GM12878 (cell line): Measurements from ENCODE around the gene SLC25A51. TPM values are rescaled to one million over a fixed set of nuclear protein-coding genes. Genes with fewer than 3 reads are reported as not detected.

Experiments
- ATAC-seq: fragments of 200-7000 bp; cut with Tn5 transposase; 3 replicates; pipeline ENCODE4 v1.9.1; 2020; ENCODE audit warnings: mild to moderate bottlenecking, moderate library complexity
- BruUV-seq: library from RNA; stranded (reverse); fragments of 400-500 nt; replicated peaks from 2 replicates; lab custom pipeline; 2021; lab: Mats Ljungman, UMichigan
- CTCF ChIA-PET: fragments of 300-600 bp; sonication (Branson Sonifier 250); formaldehyde crosslinking; extraction: SDS; loops from one replicate; lab custom pipeline; 2021; ENCODE audit warnings: inconsistent platforms; lab: Yijun Ruan, JAX
- POLR2A ChIA-PET: fragments of 350-600 bp; formaldehyde crosslinking; extraction: SDS; loops from one replicate; lab custom pipeline; 2021; ENCODE audit warnings: inconsistent platforms; lab: Charles Lee
- RAD21 ChIA-PET: fragments of 300-600 bp; sonication (Branson Sonifier 250); formaldehyde crosslinking; loops from one replicate; lab custom pipeline; 2023; ENCODE audit warnings: antibody characterized with exemption; ENCODE audit not compliant: unreplicated experiment; lab: Charles Lee
- SMC1A ChIA-PET: fragments of 300-600 bp; sonication (Branson Sonifier 250); formaldehyde crosslinking; loops from one replicate; lab custom pipeline; 2023; ENCODE audit not compliant: unreplicated experiment, uncharacterized antibody; lab: Charles Lee
- DNase-seq: peaks from one replicate; pipeline ENCODE4 v3.0.0-alpha.2; 2011; ENCODE audit warnings: low read depth, low spot score
- FAIRE-seq: peaks from 3 replicates; lab custom pipeline; 2011; peaks lifted over from hg19 to GRCh38; lab: Jason Lieb, UNC
- H2AFZ ChIP-seq: 2 replicates; pipeline ENCODE4 v1.6.0; 2011; ENCODE audit warnings: low read depth, low read length, control low read depth; ENCODE audit not compliant: control insufficient read depth
- H3K27ac ChIP-seq: 2 replicates; pipeline ENCODE4 v1.5.1; 2011; ENCODE audit warnings: control low read depth; ENCODE audit not compliant: control insufficient read depth, insufficient read depth
- H3K27me3 ChIP-seq, 2 experiments: replicated peaks in 1 of 2; 2 replicates each; pipeline versions ENCODE4 v1.6.0 to v1.6.1; 2011; ENCODE audit warnings: low read length in 1 of 2; ENCODE audit not compliant: control insufficient read depth in 2 of 2, insufficient read depth in 2 of 2
- H3K36me3 ChIP-seq, 2 experiments: 2 replicates each; pipeline ENCODE4 v1.5.1; 2011; ENCODE audit warnings: low read length in 1 of 2; ENCODE audit not compliant: control insufficient read depth in 2 of 2, insufficient read depth in 2 of 2
- H3K4me1 ChIP-seq: 2 replicates; pipeline ENCODE4 v1.6.1; 2011; ENCODE audit warnings: mild to moderate bottlenecking, low read length, moderate library complexity, mixed read lengths; ENCODE audit not compliant: control insufficient read depth, insufficient read depth
- H3K4me2 ChIP-seq: 2 replicates; pipeline ENCODE4 v1.6.0; 2011; ENCODE audit warnings: control low read depth; ENCODE audit not compliant: control insufficient read depth, insufficient read depth
- H3K4me3 ChIP-seq: fragments of 200-600 bp; sonication (generic); 2 replicates; pipeline ENCODE4 v1.5.1; 2016
- H3K79me2 ChIP-seq: 2 replicates; pipeline ENCODE4 v1.6.0; 2011; ENCODE audit warnings: low read length; ENCODE audit not compliant: control insufficient read depth, insufficient read depth
- H3K9ac ChIP-seq: 2 replicates; pipeline ENCODE4 v1.8.0; 2011; ENCODE audit warnings: low read length, control low read depth, mixed read lengths; ENCODE audit not compliant: control insufficient read depth, insufficient read depth
- H3K9me3 ChIP-seq: replicated peaks from 3 replicates; pipeline ENCODE4 v1.5.1; 2011; ENCODE audit warnings: mild to moderate bottlenecking, low read length; ENCODE audit not compliant: control insufficient read depth, insufficient read depth
- H4K20me1 ChIP-seq: 2 replicates; pipeline ENCODE4 v1.6.0; 2011; ENCODE audit not compliant: control insufficient read depth, insufficient read depth
- HDAC6 ChIP-seq: fragments of 200-600 bp; sonication (generic); IDR thresholded peaks from one replicate; pipeline ENCODE4 v1.8.0; 2017; ENCODE audit warnings: antibody characterized with exemption; ENCODE audit not compliant: unreplicated experiment
- NR2C2 ChIP-seq: IDR thresholded peaks from 2 replicates; pipeline ENCODE4 v1.6.1; 2011; ENCODE audit warnings: borderline replicate concordance, low read depth; ENCODE audit not compliant: control insufficient read depth, insufficient read length
- POLR2A ChIP-seq: IDR thresholded peaks from 2 replicates; pipeline ENCODE4 v1.6.1; 2011; ENCODE audit warnings: low read depth, mild to moderate bottlenecking, low read length
- ZNF207 ChIP-seq: fragments of 450-650 bp; IDR thresholded peaks from 2 replicates; pipeline ENCODE4 v1.6.1; 2014; ENCODE audit warnings: antibody characterized with exemption, mild to moderate bottlenecking, borderline replicate concordance
- ZZZ3 ChIP-seq: IDR thresholded peaks from 2 replicates; pipeline ENCODE4 v1.6.1; 2011; ENCODE audit warnings: low read depth; ENCODE audit not compliant: control insufficient read depth, insufficient read length
- WGBS: methylation state at CpG from one replicate; pipeline ENCODE4 v1.1.6; 2016; ENCODE audit warnings: low lambda C conversion rate; ENCODE audit not compliant: insufficient replicate concordance, insufficient coverage; ENCODE audit errors: missing lambda C conversion rate; 5-methylcytosine and 5-hydroxymethylcytosine counted together
- in situ Hi-C: fragments of 300-500 bp; cut with MboI; formaldehyde crosslinking; loops from 9 replicates; pipeline ENCODE4 v1.14.3; 2018; ENCODE audit warnings: mixed read lengths
- intact Hi-C: fragments of 100-400 bp; cut with micrococcal nuclease; formaldehyde crosslinking; loops from one replicate; pipeline ENCODE4 v1.14.2; 2022; ENCODE audit not compliant: unreplicated experiment
- polyA plus RNA-seq, 11 experiments: library from polyadenylated mRNA; depleted of rRNA in 4 of 11; unstranded in 6 of 11; stranded (reverse) in 5 of 11; fragments of >200 nt; fragmentation: Nextera tagmentation in 4 of 11; fragmentation: Illumina TruSeq in 1 of 11; extraction: Ambion mirVana in 4 of 11; extraction: Trizol in 1 of 11; gene quantifications; 1 replicate in 1 of 11; 2 replicates in 10 of 11; pipeline versions ENCODE4 v1.2.1 to v1.2.3, GENCODE V29; 2011 to 2016; ENCODE audit warnings: inconsistent platforms in 2 of 11, missing spikeins in 2 of 11, low read depth in 1 of 11
- total RNA-seq, 4 experiments: library from RNA; depleted of rRNA in 3 of 4; stranded (reverse); fragments of >200 nt in 3 of 4; fragmentation: Illumina TruSeq in 1 of 4; extraction: Trizol in 1 of 4; gene quantifications; 2 replicates each; pipeline versions ENCODE4 v1.2.1 to v1.2.3, GENCODE V29; 2013 to 2021
- TF ChIP-seq, protein P1 (sequence below): fragments of 450-650 bp; formaldehyde crosslinking; IDR thresholded peaks from 2 replicates; pipeline ENCODE4 v1.5.0; 2022; ENCODE audit warnings: mild to moderate bottlenecking, missing genetic modification characterization

SLC25A51 gene
- total and polyA plus RNA-seq, 10 of the 15 experiments (the other 5 are each of a cell fraction or from before 2014, with no cell fraction given) = 3.8 to 29.3 (median 13.2) TPM

DNA sequence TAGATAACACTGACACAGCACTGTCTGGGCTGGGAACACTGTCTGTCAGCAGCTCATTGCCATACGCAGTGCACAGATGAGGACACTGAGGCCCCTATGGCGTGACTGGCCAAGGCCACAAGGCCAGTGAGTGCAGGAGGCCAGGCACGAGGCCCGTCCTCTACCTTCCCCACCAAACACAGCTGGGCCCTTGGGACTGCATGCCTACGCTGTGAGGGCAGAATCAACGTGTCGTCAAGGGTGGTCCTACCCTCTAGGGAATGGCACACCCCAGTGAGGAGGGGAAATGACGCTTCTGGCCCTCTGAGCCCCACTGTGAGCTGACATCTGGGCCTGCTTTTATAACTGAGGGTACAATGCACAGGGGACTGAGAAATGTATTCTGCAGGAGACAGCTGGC lies 42.1 kb upstream of the SLC25A51 start:
- H4K20me1 ChIP-seq = no peaks in the 10 kb centered on the region
- in situ Hi-C loops (no loop called here), intact Hi-C loops (no loop called here)
- no peaks in the 10 kb centered on the region for H3K9me3 ChIP-seq
- H3K27ac ChIP-seq = no peak overlapping the region
- ChIA-PET SMC1A (no interaction called here), CTCF (no interaction called here), RAD21 (interaction anchor here (1.3 kb wide), 1 partner anchor 33 kb away, joined by 3 read pairs; no protein-coding TSS in a partner anchor)
- no peak overlapping the region for H3K4me3 ChIP-seq
- no peak overlapping the region for H2AFZ ChIP-seq
- no TSS peak for BruUV-seq
- H3K4me2 ChIP-seq = no peak overlapping the region
- WGBS = 35% methylated on average over 8 of the region's 8 CpGs
- H3K27me3 ChIP-seq = no peaks in the 10 kb centered on the region; a peak in 1 of 4 replicates
- no peak for DNase-seq
- no peaks in the 10 kb centered on the region for H3K4me1 ChIP-seq
- no peaks in the 10 kb centered on the region for H3K79me2 ChIP-seq
- H3K9ac ChIP-seq = no peak overlapping the region
- no peak for TF ChIP-seq ZZZ3
- TF ChIP-seq NR2C2 = no peak
- TF ChIP-seq, protein P1, sequence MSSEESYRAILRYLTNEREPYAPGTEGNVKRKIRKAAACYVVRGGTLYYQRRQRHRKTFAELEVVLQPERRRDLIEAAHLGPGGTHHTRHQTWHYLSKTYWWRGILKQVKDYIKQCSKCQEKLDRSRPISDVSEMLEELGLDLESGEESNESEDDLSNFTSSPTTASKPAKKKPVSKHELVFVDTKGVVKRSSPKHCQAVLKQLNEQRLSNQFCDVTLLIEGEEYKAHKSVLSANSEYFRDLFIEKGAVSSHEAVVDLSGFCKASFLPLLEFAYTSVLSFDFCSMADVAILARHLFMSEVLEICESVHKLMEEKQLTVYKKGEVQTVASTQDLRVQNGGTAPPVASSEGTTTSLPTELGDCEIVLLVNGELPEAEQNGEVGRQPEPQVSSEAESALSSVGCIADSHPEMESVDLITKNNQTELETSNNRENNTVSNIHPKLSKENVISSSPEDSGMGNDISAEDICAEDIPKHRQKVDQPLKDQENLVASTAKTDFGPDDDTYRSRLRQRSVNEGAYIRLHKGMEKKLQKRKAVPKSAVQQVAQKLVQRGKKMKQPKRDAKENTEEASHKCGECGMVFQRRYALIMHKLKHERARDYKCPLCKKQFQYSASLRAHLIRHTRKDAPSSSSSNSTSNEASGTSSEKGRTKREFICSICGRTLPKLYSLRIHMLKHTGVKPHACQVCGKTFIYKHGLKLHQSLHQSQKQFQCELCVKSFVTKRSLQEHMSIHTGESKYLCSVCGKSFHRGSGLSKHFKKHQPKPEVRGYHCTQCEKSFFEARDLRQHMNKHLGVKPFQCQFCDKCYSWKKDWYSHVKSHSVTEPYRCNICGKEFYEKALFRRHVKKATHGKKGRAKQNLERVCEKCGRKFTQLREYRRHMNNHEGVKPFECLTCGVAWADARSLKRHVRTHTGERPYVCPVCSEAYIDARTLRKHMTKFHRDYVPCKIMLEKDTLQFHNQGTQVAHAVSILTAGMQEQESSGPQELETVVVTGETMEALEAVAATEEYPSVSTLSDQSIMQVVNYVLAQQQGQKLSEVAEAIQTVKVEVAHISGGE (CRISPR knock-in tag) = no peak
- no peak for TF ChIP-seq HDAC6
- TF ChIP-seq ZNF207 = no peak
- no peak for TF ChIP-seq POLR2A
- TF ChIP-seq, all 136 proteins: peak for 0
- no peak for FAIRE-seq
- no peak for ATAC-seq
- POLR2A ChIA-PET = no interaction called here
- H3K36me3 ChIP-seq = no peaks in the 10 kb centered on the region; a peak in 1 of 4 replicates
